GM18526 (cell line): Measurements from ENCODE around the gene CCL11.

Experiments
- POLR2A ChIP-seq: IDR thresholded peaks from 3 replicates; pipeline ENCODE4 v1.6.1; 2011; ENCODE audit not compliant: insufficient read length; ENCODE audit errors: extremely low read depth

Gene CCL11

DNA sequence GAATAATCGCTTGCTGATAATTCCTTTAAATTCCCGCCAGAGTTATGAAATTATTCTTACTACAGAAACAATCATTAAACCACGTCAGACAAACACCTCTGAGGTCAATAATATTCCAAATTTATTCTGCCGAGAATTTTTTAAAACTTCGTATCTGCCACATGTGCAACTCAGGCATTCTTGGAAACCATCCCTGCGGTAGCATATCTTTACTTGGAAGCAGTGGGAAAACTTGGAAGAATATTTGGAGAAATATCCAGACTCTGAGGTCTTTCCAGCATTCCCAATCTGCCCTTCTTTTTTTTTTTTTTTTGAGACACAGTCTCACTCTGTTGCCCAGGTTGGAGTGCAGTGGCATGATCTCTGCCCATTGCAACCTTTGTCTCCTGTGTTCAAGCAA, 2.0 kb upstream of the CCL11 start:
- no peak for TF ChIP-seq POLR2A

DNA sequence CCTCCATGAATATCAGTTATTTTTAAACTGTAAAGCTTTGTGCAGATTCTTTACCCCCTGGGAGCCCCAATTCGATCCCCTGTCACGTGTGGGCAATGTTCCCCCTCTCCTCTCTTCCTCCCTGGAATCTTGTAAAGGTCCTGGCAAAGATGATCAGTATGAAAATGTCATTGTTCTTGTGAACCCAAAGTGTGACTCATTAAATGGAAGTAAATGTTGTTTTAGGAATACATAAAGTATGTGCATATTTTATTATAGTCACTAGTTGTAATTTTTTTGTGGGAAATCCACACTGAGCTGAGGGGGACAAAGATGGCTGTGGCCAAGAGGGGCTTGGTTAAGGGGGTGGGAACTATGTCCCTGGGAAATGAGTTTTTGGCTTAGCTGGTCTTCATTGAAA, 2.3 kb downstream of the CCL11 start:
- TF ChIP-seq POLR2A, result no peak

DNA sequence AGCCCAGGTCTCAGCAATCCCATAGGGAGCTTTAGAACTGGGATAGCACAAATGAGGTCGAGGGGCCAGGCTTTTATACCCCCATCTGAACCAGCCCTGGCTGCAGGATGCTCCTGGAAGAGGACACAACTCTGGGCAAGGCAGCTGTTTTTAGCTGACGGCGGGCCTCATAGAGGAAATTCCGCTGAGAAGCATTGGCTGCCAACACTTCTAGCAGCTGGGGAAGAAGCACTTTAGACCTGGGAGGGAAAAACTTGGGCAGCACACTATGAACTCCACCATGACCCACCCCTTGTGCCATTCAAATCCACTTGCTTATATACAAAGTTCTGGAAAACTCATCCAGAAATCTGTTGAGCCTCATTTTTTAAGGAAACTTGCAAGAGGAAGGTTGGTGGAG, 5.0 kb downstream of the CCL11 start:
- no peak for TF ChIP-seq POLR2A

DNA sequence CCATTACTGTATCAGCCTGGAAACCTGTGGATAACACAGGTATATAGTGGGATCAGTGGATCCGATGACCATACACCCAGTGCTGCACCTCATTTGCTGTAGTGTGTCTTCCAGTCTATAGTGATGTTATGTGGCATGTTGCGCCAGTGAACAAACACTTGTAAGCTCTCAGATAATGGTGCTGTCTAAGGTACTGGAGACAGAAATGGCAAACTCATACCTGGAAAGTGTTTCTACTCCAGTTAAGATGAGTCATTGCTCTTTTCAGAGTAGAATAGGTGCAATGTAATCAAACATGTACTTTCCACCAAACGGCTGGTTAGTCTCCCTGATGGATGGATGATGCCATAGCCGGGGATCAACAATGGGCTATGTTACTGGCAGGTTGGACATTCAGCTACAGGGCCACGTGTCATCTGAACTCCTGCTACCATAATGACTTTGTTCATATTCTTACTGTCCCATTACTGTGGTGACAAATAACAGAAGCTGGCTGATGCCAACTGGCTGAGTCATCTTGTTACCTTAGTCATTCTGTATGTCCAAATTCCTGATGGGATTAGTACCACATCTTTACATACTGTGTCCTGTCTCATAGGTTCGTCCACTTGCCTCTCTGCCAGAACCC, 6.3 kb downstream of the CCL11 start:
- TF ChIP-seq POLR2A, result no peak

DNA sequence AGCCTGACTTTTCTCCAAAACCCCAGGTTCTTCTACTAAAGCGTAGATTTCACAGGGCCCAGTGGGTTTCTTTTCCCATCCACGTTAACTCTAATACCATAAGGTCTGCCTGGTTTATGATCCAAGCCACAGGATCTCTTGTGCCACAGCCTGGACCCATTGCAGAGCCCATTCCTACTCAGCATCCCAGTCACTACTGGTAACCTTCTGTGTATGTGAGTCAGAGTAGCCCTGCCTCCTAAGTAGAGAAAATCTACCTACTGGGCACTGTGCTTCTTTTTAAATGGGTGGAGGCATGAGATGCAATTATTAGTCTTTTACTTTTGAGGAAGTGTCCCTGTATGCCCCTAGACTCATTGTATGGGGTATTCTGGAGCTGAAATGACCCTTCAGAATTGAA, 13.5 kb downstream of the CCL11 start:
- no peak for TF ChIP-seq POLR2A

DNA sequence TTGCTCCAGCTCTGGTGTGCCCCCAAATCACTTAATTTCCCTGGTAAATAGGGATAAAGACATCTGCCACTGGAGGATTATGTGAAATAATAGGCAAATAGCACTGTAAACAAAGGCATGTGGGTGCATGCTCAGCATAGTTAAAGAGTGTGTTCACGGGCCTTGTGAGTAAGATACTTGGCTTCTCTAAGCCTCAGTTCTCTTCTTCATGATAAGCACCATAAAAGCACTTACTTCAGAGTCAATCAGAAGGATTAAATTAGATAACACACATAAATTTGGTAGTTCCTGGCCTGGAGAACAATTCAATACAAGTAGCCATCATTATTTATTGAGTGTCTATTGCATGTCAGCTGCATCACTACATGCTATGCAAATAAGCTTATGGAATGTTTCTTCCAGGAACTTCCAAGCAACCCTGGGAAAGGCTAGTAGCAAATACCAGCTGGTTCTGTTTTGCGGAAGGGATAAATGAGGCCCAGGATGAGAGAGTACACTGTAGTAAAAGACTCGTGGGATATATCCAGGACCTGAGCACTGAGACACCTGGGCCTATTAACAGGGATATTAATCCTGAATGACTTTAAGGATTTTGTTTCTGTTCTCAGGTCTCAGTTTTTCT, 14.5 kb downstream of the CCL11 start:
- no peak for TF ChIP-seq POLR2A

DNA sequence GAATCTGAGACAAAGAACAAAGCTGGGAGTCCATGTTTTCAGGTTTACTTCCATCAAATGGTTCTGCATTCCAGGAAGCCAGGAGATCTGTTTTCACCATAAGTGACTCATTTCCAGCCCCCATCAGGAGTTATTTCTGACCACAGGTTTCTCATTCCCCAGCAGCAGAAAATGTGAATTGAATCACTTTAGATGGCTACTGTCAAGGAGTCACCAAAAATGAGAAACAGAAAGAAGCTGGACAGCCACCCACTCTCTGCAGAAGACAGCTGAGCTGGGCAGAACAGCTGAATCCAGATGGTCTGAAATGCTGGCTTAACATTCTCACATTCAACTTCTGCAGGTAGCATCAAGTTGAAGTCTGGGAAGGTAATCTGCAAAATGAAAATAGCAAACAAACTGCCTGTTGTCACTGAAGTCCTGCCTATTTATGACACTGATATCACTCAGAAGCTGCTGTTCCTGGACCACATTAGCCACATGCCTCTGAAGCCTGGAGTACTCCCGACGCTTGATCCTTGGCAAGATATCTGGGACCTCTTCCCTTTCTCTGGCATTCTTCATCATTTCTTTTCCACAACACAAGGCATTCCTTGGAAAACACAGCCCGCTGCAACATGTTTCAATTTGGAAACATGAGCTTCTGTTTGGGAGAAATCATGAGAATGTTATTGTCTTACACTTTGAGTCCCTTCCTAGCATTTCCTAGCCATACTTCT, 15.3 kb downstream of the CCL11 start:
- TF ChIP-seq POLR2A, result no peak

DNA sequence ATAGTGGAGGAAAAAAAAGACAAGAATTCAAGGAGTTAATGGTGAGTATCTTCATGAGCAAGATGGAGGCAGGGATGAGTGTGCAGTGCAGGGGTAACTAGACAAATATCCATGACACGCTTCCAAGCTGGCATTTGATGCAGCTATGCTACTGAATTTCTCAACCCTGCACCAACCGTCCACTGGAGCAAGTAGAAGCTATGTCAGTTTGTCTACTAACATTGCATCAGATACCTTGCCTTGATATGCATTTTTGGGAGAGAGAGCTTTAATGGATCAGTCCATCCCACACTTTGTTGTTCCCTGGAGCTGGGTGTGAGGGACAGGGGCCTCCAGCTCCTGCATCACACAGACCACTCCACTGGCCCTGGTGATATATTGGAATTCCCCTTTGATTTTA, 16.4 kb downstream of the CCL11 start:
- TF ChIP-seq POLR2A, result no peak

DNA sequence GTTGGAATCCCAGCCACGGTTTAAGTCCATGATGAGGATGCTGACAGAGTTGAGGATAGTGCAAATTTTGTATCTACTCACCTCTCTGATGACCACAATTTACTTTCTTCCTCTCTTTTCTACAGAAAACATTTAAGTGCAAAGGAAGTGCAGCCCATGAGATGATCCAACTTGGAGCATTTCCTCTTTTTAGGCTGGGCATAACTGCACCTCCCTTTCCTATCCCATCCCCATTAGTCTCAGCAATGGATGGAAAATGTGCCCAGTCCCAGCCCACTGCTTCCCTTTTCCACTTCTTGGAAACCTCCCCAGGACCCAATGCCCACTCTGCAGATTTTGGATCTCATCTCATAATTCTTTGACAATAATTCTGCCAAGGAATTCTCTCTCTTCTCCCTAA, 17.1 kb downstream of the CCL11 start:
- no peak for TF ChIP-seq POLR2A

DNA sequence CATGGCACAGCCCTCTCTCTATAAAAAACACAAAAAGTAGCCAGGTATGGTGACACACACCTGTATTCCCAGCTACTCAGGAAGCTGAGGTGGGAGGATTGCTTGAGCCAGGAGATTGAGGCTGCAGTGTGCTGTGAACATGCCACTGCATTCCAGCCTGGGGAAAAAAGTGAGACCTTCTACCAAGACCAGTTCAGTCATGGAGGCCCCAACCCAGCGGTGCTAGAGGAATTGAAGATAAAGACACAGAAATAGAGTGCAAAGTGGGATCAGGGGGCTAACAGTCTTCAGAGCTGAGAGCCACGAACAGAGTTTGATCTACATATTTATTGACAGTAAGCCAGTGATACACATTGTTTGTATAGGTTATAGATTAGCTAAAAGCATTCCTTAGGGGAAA, 18.1 kb downstream of the CCL11 start:
- TF ChIP-seq POLR2A, result no peak

DNA sequence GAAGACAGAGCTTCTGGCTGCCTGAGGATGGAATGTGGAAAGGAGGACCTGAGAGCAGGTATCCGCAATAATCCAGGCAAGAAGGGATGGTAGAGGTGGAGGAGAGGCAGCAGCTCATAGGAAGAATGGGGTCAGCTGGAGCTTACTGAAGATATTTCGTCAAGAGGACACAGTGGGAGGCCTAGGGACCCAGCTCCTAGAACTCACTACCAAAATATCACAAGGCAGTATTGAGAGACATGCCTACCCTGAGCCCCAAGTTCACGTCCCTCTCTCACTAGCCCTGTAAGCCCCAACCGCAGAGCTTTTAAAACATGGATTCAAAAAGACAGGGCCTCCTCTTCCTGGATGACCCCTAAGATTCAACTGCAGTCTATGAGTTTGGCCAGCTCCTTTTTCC, 19.5 kb downstream of the CCL11 start:
- no peak for TF ChIP-seq POLR2A

DNA sequence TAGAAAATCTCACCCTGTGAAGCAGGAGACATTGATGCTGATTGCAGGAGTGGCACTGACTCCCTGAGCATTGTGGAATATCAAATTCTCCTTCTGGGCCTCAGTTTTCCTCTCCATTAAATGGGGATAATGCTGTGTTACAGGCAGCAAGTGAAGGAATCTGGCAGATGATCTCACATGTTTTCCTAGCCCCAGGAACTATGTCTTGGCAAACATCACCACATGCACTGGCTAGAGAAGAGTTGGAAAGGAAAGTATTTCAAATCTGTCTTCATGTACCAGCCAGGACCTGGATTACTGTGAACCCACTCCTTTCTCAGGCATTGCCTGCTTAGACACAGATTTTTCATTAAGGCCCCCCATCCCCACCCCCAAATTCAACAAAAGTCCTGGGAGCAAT, 20.1 kb downstream of the CCL11 start:
- no peak for TF ChIP-seq POLR2A

DNA sequence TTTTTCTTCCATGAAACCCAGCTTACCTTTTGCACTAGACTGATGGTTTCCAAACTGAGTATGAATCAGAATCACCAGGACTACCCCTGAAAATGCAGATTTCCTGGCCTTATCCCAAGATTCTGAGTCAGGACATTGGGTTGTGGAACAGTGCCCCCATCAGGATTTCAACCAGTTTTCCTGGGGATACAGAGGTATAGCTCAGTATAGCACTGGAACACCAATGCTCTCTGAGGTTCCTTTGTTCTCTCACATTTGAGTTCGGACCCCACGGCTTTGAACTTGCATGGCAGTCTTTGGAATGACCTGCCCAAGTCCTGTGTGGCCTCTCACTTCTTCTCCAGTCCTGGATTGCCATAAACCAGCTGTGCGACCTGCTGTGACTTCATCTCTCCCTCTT, 20.9 kb downstream of the CCL11 start:
- no peak for TF ChIP-seq POLR2A

DNA sequence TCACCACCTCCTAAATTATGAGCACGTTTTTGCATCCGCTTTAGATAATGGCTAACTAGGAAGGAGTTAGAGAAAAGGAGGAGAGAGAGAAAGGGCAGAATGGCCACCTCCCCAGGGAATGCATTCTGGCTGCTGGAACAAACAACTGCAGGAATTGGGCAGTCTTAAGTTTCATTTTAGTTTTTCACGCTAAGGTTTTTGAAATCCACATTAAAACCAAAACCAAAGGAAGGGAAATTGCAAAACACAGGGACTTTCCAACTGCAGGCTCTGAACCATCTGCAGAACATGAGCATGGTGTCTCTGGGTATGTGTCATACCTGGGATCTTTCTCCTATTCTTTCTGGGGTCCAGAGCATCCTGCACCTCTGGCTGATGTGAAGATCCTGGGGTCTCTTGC, 21.6 kb downstream of the CCL11 start:
- TF ChIP-seq POLR2A, result no peak

DNA sequence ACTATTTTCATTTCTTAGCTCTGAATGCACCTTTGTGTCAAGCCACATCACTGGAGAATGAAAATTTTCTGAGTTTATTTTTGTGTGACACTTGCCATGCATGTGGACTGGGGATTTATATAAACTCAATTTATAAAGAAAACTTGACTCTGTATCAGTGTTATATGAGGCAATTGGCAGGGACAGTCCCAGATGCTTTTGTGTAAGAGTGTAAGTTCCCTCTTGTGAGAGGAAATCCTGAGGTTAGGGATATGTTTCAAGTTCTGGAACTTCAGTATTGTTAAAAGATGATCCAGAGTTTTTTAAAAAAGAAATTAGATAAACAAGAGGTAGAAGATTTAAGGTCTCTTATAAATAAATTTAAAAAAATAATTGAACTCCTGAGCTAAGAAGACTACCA, 22.8 kb downstream of the CCL11 start:
- TF ChIP-seq POLR2A, result no peak

DNA sequence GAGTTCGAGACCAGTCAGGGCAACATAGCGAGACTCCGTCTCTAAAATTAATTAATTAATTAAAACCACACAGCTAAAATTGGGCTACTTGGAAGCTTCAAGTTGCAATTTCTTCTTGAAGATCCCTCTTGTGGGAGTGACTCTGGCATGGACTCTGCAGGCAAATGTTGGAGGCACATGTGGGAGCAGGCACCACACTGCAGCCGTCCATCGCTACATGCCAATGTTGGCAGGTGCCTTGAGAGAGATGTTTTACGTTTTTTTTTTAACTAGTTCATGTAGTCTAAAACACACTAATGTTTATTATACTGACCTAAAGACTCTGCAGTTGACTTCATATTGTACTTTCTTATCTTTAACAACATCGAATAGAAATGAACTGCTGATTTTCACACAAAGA, 25.7 kb downstream of the CCL11 start:
- no peak for TF ChIP-seq POLR2A

DNA sequence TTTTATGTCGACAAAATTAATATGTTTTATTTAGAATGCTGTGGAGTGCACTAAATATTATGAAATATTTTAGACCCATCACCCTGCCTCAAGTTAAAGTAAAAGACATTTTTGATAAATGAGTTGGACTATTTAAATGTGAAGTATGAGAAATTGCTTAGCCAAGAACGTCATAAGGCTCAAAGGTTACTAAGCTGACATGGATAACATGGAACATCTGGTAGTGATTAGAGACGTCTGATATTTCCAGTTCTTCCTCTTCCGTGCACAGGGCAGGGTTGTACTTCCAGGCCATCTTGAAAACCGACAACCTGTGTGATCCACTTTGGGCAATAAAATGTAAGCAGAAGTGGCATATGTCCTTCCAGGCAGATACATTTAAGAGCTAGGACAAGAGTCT, 26.5 kb downstream of the CCL11 start:
- TF ChIP-seq POLR2A, result no peak
